Stimulated activated CD8-positive, alpha-beta memory T cell treated with anti-CD3 and anti-CD28 coated beads, Interleukin-7, amount 100 ng/mL, for 24 hours (primary cell): ENCODE measurements around the gene DCAF11.
A peak's percentile ranks its signal among the peaks of the same experiment; 100 is the strongest.

Source experiments
- DNase-seq: peaks from one replicate; pipeline ENCODE4 v3.0.0-alpha.2; 2020; ENCODE audit warnings: low read depth

Gene DCAF11

GRCh38 chr14:24139272-24139934 is 24.8 kb downstream of the DCAF11 start:
- no peak for DNase-seq

GRCh38 chr14:24141097-24141880 is 26.7 kb downstream of the DCAF11 start, which contains the start of gene EMC9:
Gene EMC9 (minus strand): TSS chr14:24141591. CDS start chr14:24141304, 287 bp downstream.
- peak; percentile 100 for DNase-seq

GRCh38 chr14:24143511-24143910 is 28.9 kb downstream of the DCAF11 start:
- no peak for DNase-seq

- DNase-seq: no peak
Measured at GRCh38 chr14:24144451-24144850, 29.9 kb downstream of the DCAF11 start.

GRCh38 chr14:24145219-24145618 is 30.6 kb downstream of the DCAF11 start:
- DNase-seq: no peak

GRCh38 chr14:24145690-24146452 is 31.3 kb downstream of the DCAF11 start:
- DNase-seq: no peak

GRCh38 chr14:24146453-24146977 is 31.9 kb downstream of the DCAF11 start, which contains the start of gene PSME2:
Gene PSME2 (minus strand): TSS chr14:24146610. CDS start chr14:24146581, 29 bp downstream.
- peak; percentile 76 for DNase-seq

- peak; percentile 95 for DNase-seq
Measured at GRCh38 chr14:24146978-24147760, 32.6 kb downstream of the DCAF11 start, which contains the start of gene RNF31. Gene RNF31 (plus strand): TSS chr14:24147498. CDS start chr14:24147699, 201 bp downstream.

- DNase-seq: no peak
Measured at GRCh38 chr14:24147761-24148428, 33.3 kb downstream of the DCAF11 start.

GRCh38 chr14:24149302-24149969 is 34.9 kb downstream of the DCAF11 start:
- no peak for DNase-seq

GRCh38 chr14:24150061-24150460 is 35.5 kb downstream of the DCAF11 start:
- DNase-seq: no peak

- DNase-seq: no peak
Measured at GRCh38 chr14:24150567-24150966, 36.0 kb downstream of the DCAF11 start.

- no peak for DNase-seq
Measured at GRCh38 chr14:24150993-24151392, 36.4 kb downstream of the DCAF11 start.

- no peak for DNase-seq
Measured at GRCh38 chr14:24151404-24152080, 37.0 kb downstream of the DCAF11 start.

GRCh38 chr14:24155100-24155499 is 40.5 kb downstream of the DCAF11 start:
- DNase-seq: no peak

GRCh38 chr14:24156840-24157239 is 42.3 kb downstream of the DCAF11 start:
- no peak for DNase-seq

- DNase-seq: no peak
Measured at GRCh38 chr14:24157331-24157730, 42.8 kb downstream of the DCAF11 start.

GRCh38 chr14:24159777-24160498 is 45.4 kb downstream of the DCAF11 start:
- no peak for DNase-seq

GRCh38 chr14:24160499-24160849 is 45.9 kb downstream of the DCAF11 start:
- no peak for DNase-seq
